Mesendoderm (in vitro differentiated cells): ENCODE data around the gene MOK.

Experiments used
- DNase-seq: peaks from one replicate; pipeline ENCODE4 v3.0.0; 2013
- H2AK5ac ChIP-seq: 2 replicates; pipeline ENCODE4 v1.6.1; 2013; ENCODE audit warnings: low read length, inconsistent platforms
- H2BK120ac ChIP-seq: 2 replicates; pipeline ENCODE4 v1.6.1; 2013; ENCODE audit warnings: low read depth, mild to moderate bottlenecking, low read length, moderate library complexity, mixed read lengths
- H2BK15ac ChIP-seq: replicated peaks from 2 replicates; pipeline ENCODE4 v1.6.1; 2013; ENCODE audit warnings: low read depth, mild to moderate bottlenecking, moderate library complexity
- H2BK5ac ChIP-seq: 2 replicates; pipeline ENCODE4 v1.6.1; 2013; ENCODE audit warnings: low read length, inconsistent platforms
- H3K18ac ChIP-seq: 2 replicates; pipeline ENCODE4 v1.6.1; 2013; ENCODE audit warnings: mild to moderate bottlenecking, low read length, mixed read lengths
- H3K23ac ChIP-seq: one replicate; pipeline ENCODE4 v1.6.1; 2013; ENCODE audit warnings: low read length
- H3K27ac ChIP-seq: 2 replicates; pipeline ENCODE4 v1.5.1; 2013; ENCODE audit warnings: low read depth, mild to moderate bottlenecking, inconsistent platforms, low read length, moderate library complexity
- H3K27me3 ChIP-seq: 2 replicates; pipeline ENCODE4 v1.6.1; 2013; ENCODE audit warnings: low read length, control low read depth, mild to moderate bottlenecking, inconsistent platforms; ENCODE audit not compliant: insufficient read depth, poor library complexity
- H3K36me3 ChIP-seq: 2 replicates; pipeline ENCODE4 v1.6.1; 2013; ENCODE audit warnings: low read length, inconsistent platforms; ENCODE audit not compliant: control insufficient read depth, insufficient read depth
- H3K4ac ChIP-seq: one replicate; pipeline ENCODE4 v1.6.1; 2013; ENCODE audit warnings: low read depth, mild to moderate bottlenecking, low read length, moderate library complexity
- H3K4me1 ChIP-seq: 2 replicates; pipeline ENCODE4 v1.6.1; 2013; ENCODE audit warnings: low read depth, low read length, inconsistent platforms; ENCODE audit not compliant: control insufficient read depth
- H3K4me2 ChIP-seq: 2 replicates; pipeline ENCODE4 v1.6.1; 2013; ENCODE audit warnings: low read length
- H3K4me3 ChIP-seq: 2 replicates; pipeline ENCODE4 v1.5.1; 2013; ENCODE audit warnings: mild to moderate bottlenecking, low read length
- H3K56ac ChIP-seq: one replicate; pipeline ENCODE4 v1.6.1; 2013; ENCODE audit warnings: low read length
- H3K79me1 ChIP-seq: 2 replicates; pipeline ENCODE4 v1.6.1; 2013; ENCODE audit warnings: low read length, inconsistent platforms
- H3K79me2 ChIP-seq: 2 replicates; pipeline ENCODE4 v1.6.1; 2013; ENCODE audit warnings: mild to moderate bottlenecking, low read length; ENCODE audit not compliant: control insufficient read depth, insufficient read depth
- H3K9ac ChIP-seq: 2 replicates; pipeline ENCODE4 v1.6.1; 2013; ENCODE audit warnings: low read length, inconsistent platforms
- H4K5ac ChIP-seq: one replicate; pipeline ENCODE4 v1.6.1; 2013; ENCODE audit warnings: low read length
- H4K8ac ChIP-seq: one replicate; pipeline ENCODE4 v1.6.1; 2013; ENCODE audit warnings: low read depth, mild to moderate bottlenecking, control low read depth, low read length, moderate library complexity
- WGBS: extraction: QIAGEN DNeasy Blood & Tissue Kit; methylation state at CpG from one replicate; pipeline ENCODE4 v1.1.7; 2013; ENCODE audit warnings: low lambda C conversion rate, missing lambda C conversion rate; ENCODE audit not compliant: insufficient coverage; ENCODE audit errors: extremely low coverage; 5-methylcytosine and 5-hydroxymethylcytosine counted together

Gene MOK

GRCh38 chr14:102218688-102219087, 86.3 kb downstream of the MOK start:
- Histone ChIP-seq H3K36me3 (no peaks in the 10 kb centered on the region), H3K18ac (no peak overlapping the region), H3K4me2 (no peak overlapping the region), H3K23ac (no peak overlapping the region), H3K4me3 (no peak overlapping the region), H3K27me3 (no peaks in the 10 kb centered on the region), H4K5ac (no peak overlapping the region), H4K8ac (no peak overlapping the region), H2AK5ac (no peak overlapping the region), H3K4me1 (peaks cover 17% of the 10 kb centered on the region), H3K4ac (no peak overlapping the region), H3K79me2 (peaks cover 2% of the 10 kb centered on the region), H2BK5ac (no peak overlapping the region), H2BK120ac (no peak overlapping the region), H3K9ac (no peak overlapping the region), H2BK15ac (no peak overlapping the region), H3K56ac (no peak overlapping the region), H3K27ac (no peak overlapping the region), H3K79me1 (peaks cover 20% of the 10 kb centered on the region)
- DNase-seq: no peak
- no CpG with 5 or more reads among the region's 16 CpGs for WGBS

GRCh38 chr14:102217987-102218421, 87.0 kb downstream of the MOK start:
- no peak overlapping the region for H3K56ac ChIP-seq
- H3K23ac ChIP-seq: no peak overlapping the region
- no peak overlapping the region for H3K18ac ChIP-seq
- H3K27ac ChIP-seq: no peak overlapping the region
- H3K79me1 ChIP-seq: peaks cover 20% of the 10 kb centered on the region
- peaks cover 17% of the 10 kb centered on the region for H3K4me1 ChIP-seq
- H3K4me3 ChIP-seq: no peak overlapping the region
- no peak overlapping the region for H3K4me2 ChIP-seq
- H4K5ac ChIP-seq: no peak overlapping the region
- no peak overlapping the region for H4K8ac ChIP-seq
- H3K4ac ChIP-seq: no peak overlapping the region
- no peak overlapping the region for H2AK5ac ChIP-seq
- no peaks in the 10 kb centered on the region for H3K36me3 ChIP-seq
- H2BK120ac ChIP-seq: no peak overlapping the region
- no peak for DNase-seq
- H3K27me3 ChIP-seq: no peaks in the 10 kb centered on the region
- H3K9ac ChIP-seq: no peak overlapping the region
- no peak overlapping the region for H2BK5ac ChIP-seq
- peaks cover 2% of the 10 kb centered on the region for H3K79me2 ChIP-seq
- no peak overlapping the region for H2BK15ac ChIP-seq
- no CpG with 5 or more reads among the region's 14 CpGs for WGBS

GRCh38 chr14:102217399-102217798, 87.6 kb downstream of the MOK start:
- no peak overlapping the region for H2BK120ac ChIP-seq
- no peak overlapping the region for H3K4me2 ChIP-seq
- WGBS: no CpG with 5 or more reads among the region's 10 CpGs
- H3K79me2 ChIP-seq: peaks cover 2% of the 10 kb centered on the region
- no peak overlapping the region for H3K4me3 ChIP-seq
- no peak overlapping the region for H3K4ac ChIP-seq
- DNase-seq: no peak
- H2AK5ac ChIP-seq: no peak overlapping the region
- H3K4me1 ChIP-seq: peaks cover 16% of the 10 kb centered on the region
- no peaks in the 10 kb centered on the region for H3K36me3 ChIP-seq
- H3K23ac ChIP-seq: no peak overlapping the region
- H3K79me1 ChIP-seq: peaks cover 20% of the 10 kb centered on the region
- H2BK5ac ChIP-seq: no peak overlapping the region
- no peak overlapping the region for H4K8ac ChIP-seq
- no peaks in the 10 kb centered on the region for H3K27me3 ChIP-seq
- H3K27ac ChIP-seq: no peak overlapping the region
- H3K9ac ChIP-seq: no peak overlapping the region
- no peak overlapping the region for H2BK15ac ChIP-seq
- no peak overlapping the region for H4K5ac ChIP-seq
- H3K18ac ChIP-seq: no peak overlapping the region
- H3K56ac ChIP-seq: no peak overlapping the region

- Histone ChIP-seq H2BK120ac (no peak overlapping the region), H3K27ac (no peak overlapping the region), H3K79me2 (peaks cover 2% of the 10 kb centered on the region), H3K18ac (no peak overlapping the region), H2BK5ac (no peak overlapping the region), H3K79me1 (peaks cover 24% of the 10 kb centered on the region), H2AK5ac (no peak overlapping the region), H3K9ac (no peak overlapping the region), H3K4ac (no peak overlapping the region), H3K27me3 (no peaks in the 10 kb centered on the region), H3K4me2 (no peak overlapping the region), H4K8ac (no peak overlapping the region), H3K56ac (peak overlapping the region; percentile 29), H3K4me3 (no peak overlapping the region), H3K36me3 (no peaks in the 10 kb centered on the region), H2BK15ac (no peak overlapping the region), H3K4me1 (peaks cover 2% of the 10 kb centered on the region), H4K5ac (no peak overlapping the region), H3K23ac (no peak overlapping the region)
- peak; percentile 27 for DNase-seq
- WGBS: no CpG with 5 or more reads among the region's 20 CpGs
Measured at GRCh38 chr14:102215576-102216250, 89.3 kb downstream of the MOK start.

DNA sequence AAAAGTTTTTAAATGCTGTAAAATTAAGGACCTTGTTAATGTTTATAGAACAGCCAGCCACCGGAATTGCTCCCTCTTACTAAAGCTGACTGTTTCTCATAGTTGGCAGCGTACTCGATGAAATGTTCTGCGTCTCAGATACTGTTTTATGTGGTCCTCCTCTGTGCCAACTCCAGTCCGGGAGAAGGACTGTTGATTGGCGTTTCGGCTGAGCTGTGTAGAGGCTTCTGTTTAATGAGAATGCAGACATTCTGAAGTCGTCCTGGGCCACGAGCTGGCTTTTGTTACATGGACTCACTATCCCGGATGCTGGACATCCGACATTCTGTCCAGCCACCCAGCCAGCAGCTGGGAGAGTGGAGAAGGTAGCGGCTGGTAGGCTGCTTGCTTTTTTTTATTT, 89.9 kb downstream of the MOK start:
- Histone ChIP-seq H3K9ac (no peak overlapping the region), H3K4me1 (peaks cover 2% of the 10 kb centered on the region), H3K79me1 (peaks cover 24% of the 10 kb centered on the region), H4K5ac (no peak overlapping the region), H3K27ac (no peak overlapping the region), H2BK5ac (no peak overlapping the region), H3K4ac (no peak overlapping the region), H3K4me2 (no peak overlapping the region), H3K27me3 (no peaks in the 10 kb centered on the region), H2BK15ac (no peak overlapping the region), H2AK5ac (no peak overlapping the region), H3K56ac (no peak overlapping the region), H4K8ac (no peak overlapping the region), H3K4me3 (no peak overlapping the region), H3K23ac (no peak overlapping the region), H2BK120ac (no peak overlapping the region), H3K79me2 (peaks cover 1% of the 10 kb centered on the region), H3K36me3 (no peaks in the 10 kb centered on the region), H3K18ac (no peak overlapping the region)
- WGBS: no CpG with 5 or more reads among the region's 12 CpGs
- no peak for DNase-seq
